Trophoblast cell (in vitro differentiated cells and primary cell): Measurements from ENCODE around the gene JAKMIP1.
"Not testable (repeated sequence)": the region's sequence is repeated elsewhere in the genome, so short reads cannot be mapped to it uniquely, and the experiment has no call there.

Source experiments
- DNase-seq, 2 donors: peaks; one replicate each; pipeline ENCODE4 v3.0.0-alpha.2; 2016
- H2AFZ ChIP-seq: 2 replicates; pipeline ENCODE4 v1.6.1; 2013; ENCODE audit warnings: low read length, moderate library complexity, mild to moderate bottlenecking; ENCODE audit not compliant: insufficient read depth, poor library complexity
- H2AK5ac ChIP-seq: 2 replicates; pipeline ENCODE4 v1.6.1; 2013; ENCODE audit warnings: mild to moderate bottlenecking, low read length
- H2BK120ac ChIP-seq: 2 replicates; pipeline ENCODE4 v1.6.1; 2013; ENCODE audit warnings: low read length, mild to moderate bottlenecking, moderate library complexity; ENCODE audit not compliant: insufficient read depth, poor library complexity
- H2BK12ac ChIP-seq: 2 replicates; pipeline ENCODE4 v1.6.1; 2013; ENCODE audit warnings: mild to moderate bottlenecking, low read length, moderate library complexity
- H2BK5ac ChIP-seq: 2 replicates; pipeline ENCODE4 v1.6.1; 2013; ENCODE audit warnings: low read length, low read depth, moderate library complexity, mild to moderate bottlenecking; ENCODE audit not compliant: poor library complexity
- H3K14ac ChIP-seq: 2 replicates; pipeline ENCODE4 v1.6.1; 2013; ENCODE audit warnings: mild to moderate bottlenecking, low read length
- H3K18ac ChIP-seq: 2 replicates; pipeline ENCODE4 v1.6.1; 2013; ENCODE audit warnings: mild to moderate bottlenecking, low read length
- H3K23ac ChIP-seq: 2 replicates; pipeline ENCODE4 v1.6.1; 2013; ENCODE audit warnings: low read length
- H3K27ac ChIP-seq: 2 replicates; pipeline ENCODE4 v1.5.1; 2013; ENCODE audit warnings: low read depth, mild to moderate bottlenecking, inconsistent platforms, low read length, moderate library complexity
- H3K27me3 ChIP-seq: 2 replicates; pipeline ENCODE4 v1.6.1; 2013; ENCODE audit warnings: inconsistent platforms, mild to moderate bottlenecking, low read length, moderate library complexity; ENCODE audit not compliant: insufficient read depth
- H3K36me3 ChIP-seq, 2 experiments: 1 replicate in 1 of 2; 2 replicates in 1 of 2; pipeline ENCODE4 v1.6.1; 2013; ENCODE audit warnings: low read length in 2 of 2, mild to moderate bottlenecking in 2 of 2, moderate library complexity in 1 of 2; ENCODE audit not compliant: insufficient read depth in 2 of 2, control insufficient read depth in 1 of 2
- H3K4ac ChIP-seq: 2 replicates; pipeline ENCODE4 v1.6.1; 2013; ENCODE audit warnings: low read depth, mild to moderate bottlenecking, low read length, moderate library complexity
- H3K4me1 ChIP-seq, 2 experiments: 1 replicate in 1 of 2; 2 replicates in 1 of 2; pipeline ENCODE4 v1.6.1; 2013; ENCODE audit warnings: low read length in 2 of 2, mild to moderate bottlenecking in 2 of 2, moderate library complexity in 1 of 2; ENCODE audit not compliant: insufficient read depth in 2 of 2, control insufficient read depth in 1 of 2
- H3K4me2 ChIP-seq: 2 replicates; pipeline ENCODE4 v1.6.1; 2013; ENCODE audit warnings: inconsistent platforms, mild to moderate bottlenecking, low read length, moderate library complexity
- H3K4me3 ChIP-seq: 2 replicates; pipeline ENCODE4 v1.5.1; 2013; ENCODE audit warnings: mild to moderate bottlenecking, low read depth, low read length, inconsistent platforms
- H3K79me1 ChIP-seq: one replicate; pipeline ENCODE4 v1.6.1; 2013; ENCODE audit warnings: low read length
- H3K79me2 ChIP-seq: 2 replicates; pipeline ENCODE4 v1.6.1; 2013; ENCODE audit warnings: low read length, mild to moderate bottlenecking; ENCODE audit not compliant: control insufficient read depth, insufficient read depth, poor library complexity
- H3K9ac ChIP-seq: 2 replicates; pipeline ENCODE4 v1.6.1; 2013; ENCODE audit warnings: mild to moderate bottlenecking, low read length
- H3K9me3 ChIP-seq: 2 replicates; pipeline ENCODE4 v1.6.1; 2013; ENCODE audit warnings: low read depth, mild to moderate bottlenecking, control low read depth, inconsistent platforms, low read length; ENCODE audit not compliant: insufficient read depth
- H4K12ac ChIP-seq: 2 replicates; pipeline ENCODE4 v1.6.1; 2013; ENCODE audit warnings: low read depth, mild to moderate bottlenecking, low read length, moderate library complexity
- H4K8ac ChIP-seq: 2 replicates; pipeline ENCODE4 v1.6.1; 2013; ENCODE audit warnings: low read depth, mild to moderate bottlenecking, low read length, moderate library complexity
- H4K91ac ChIP-seq: one replicate; pipeline ENCODE4 v1.6.1; 2013; ENCODE audit warnings: low read depth, mild to moderate bottlenecking, low read length, moderate library complexity
- WGBS: extraction: QIAGEN DNeasy Blood & Tissue Kit; methylation state at CpG from one replicate; pipeline ENCODE4 v1.1.7; 2013; ENCODE audit warnings: missing lambda C conversion rate; ENCODE audit not compliant: insufficient read length, insufficient coverage; ENCODE audit errors: extremely low coverage; 5-methylcytosine and 5-hydroxymethylcytosine counted together

Gene JAKMIP1

DNA sequence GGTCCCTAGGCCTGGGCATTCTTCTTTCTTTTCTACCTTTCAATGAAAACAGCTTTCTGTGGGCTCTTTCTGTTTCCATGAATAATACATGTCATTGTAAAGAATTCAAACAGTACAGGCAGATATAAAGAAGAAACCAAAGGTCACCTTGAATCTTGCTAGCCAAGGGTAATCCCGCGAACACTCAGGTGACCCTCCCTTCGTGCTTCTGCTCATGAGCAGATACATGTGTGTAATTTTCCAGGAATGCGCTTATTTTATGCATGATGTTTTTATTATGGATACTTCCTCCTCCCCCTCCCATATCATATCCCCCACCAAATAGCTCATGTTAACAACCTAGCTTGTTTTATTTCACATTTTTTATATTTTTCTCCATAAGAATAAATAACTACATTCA lies 9.6 kb upstream of the JAKMIP1 start:
- Histone ChIP-seq H3K18ac (no peak overlapping the region), H2AFZ (no peak overlapping the region), H3K9ac (no peak overlapping the region), H3K79me2 (no peaks in the 10 kb centered on the region), H3K23ac (no peak overlapping the region), H2BK5ac (no peak overlapping the region), H2BK120ac (no peak overlapping the region), H2AK5ac (no peak overlapping the region), H3K4me1 (no peaks in the 10 kb centered on the region), H2BK12ac (no peak overlapping the region), H4K8ac (no peak overlapping the region), H3K36me3 (no peaks in the 10 kb centered on the region), H3K4me3 (no peak overlapping the region), H3K27me3 (no peaks in the 10 kb centered on the region), H3K9me3 (no peaks in the 10 kb centered on the region), H3K4ac (no peak overlapping the region), H4K91ac (no peak overlapping the region), H3K14ac (no peak overlapping the region), H3K4me2 (no peak overlapping the region), H3K27ac (no peak overlapping the region), H4K12ac (no peak overlapping the region), H3K79me1 (no peaks in the 10 kb centered on the region)
- no peak for DNase-seq
- WGBS = no CpG with 5 or more reads among the region's 4 CpGs

DNA sequence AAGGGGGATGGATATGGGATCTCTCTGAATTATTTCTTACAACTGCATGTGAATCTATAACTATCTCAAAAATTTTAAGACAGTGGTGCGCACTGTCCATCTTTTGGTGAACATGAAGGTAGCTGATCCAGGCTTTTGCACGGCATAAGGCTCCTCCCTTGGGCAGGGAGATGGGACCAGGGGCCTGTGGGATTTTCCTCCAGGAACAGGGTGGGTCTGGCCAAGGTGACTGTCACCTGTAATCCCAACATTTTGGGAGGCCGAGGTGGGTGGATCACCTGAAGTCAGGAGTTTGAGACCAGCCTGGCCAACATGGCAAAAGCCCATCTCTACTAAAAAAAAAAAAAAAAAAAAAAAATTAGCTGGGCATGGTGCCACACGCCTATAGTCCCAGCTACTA lies 8.9 kb upstream of the JAKMIP1 start:
- not testable (repeated sequence) for H4K12ac ChIP-seq, H3K79me2 ChIP-seq, H3K14ac ChIP-seq, H3K36me3 ChIP-seq, H2AFZ ChIP-seq, H3K4ac ChIP-seq, H3K9ac ChIP-seq, H2BK120ac ChIP-seq, H4K8ac ChIP-seq, H3K9me3 ChIP-seq, H3K4me3 ChIP-seq, H3K18ac ChIP-seq, H2BK5ac ChIP-seq, H4K91ac ChIP-seq, H3K27ac ChIP-seq, H2BK12ac ChIP-seq, H3K4me1 ChIP-seq, H3K27me3 ChIP-seq, DNase-seq, H3K4me2 ChIP-seq, H3K23ac ChIP-seq, H2AK5ac ChIP-seq, H3K79me1 ChIP-seq
- WGBS = no CpG with 5 or more reads among the region's 4 CpGs

DNA sequence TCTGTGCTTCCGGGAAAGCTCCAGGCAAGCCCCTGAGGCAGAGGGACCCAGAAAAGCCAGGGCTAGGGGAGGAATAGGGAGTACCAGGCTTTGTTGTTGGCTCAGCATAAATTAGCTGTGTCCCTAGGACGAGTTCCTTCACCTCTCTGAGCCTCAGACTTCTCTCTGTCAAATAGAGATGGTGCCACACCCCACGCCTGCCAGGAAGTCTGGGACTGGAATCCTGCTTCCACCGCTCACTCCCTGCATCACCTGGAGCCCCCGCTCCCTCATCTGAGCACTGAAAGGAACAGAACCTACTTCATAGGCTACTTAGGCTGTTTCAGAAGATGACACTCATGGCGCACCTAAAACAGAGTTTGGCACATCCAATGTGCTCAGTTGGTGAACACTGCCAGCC lies 8.1 kb upstream of the JAKMIP1 start:
- H3K79me2 ChIP-seq = no peaks in the 10 kb centered on the region
- H2BK5ac ChIP-seq = no peak overlapping the region
- no peak overlapping the region for H2BK12ac ChIP-seq
- H3K18ac ChIP-seq = no peak overlapping the region
- H3K4me2 ChIP-seq = no peak overlapping the region
- H4K91ac ChIP-seq = no peak overlapping the region
- H2BK120ac ChIP-seq = no peak overlapping the region
- no peak overlapping the region for H3K4ac ChIP-seq
- no peaks in the 10 kb centered on the region for H3K27me3 ChIP-seq
- no peaks in the 10 kb centered on the region for H3K36me3 ChIP-seq
- H3K4me3 ChIP-seq = no peak overlapping the region
- H4K12ac ChIP-seq = no peak overlapping the region
- H3K9me3 ChIP-seq = no peaks in the 10 kb centered on the region
- no peak overlapping the region for H4K8ac ChIP-seq
- H3K14ac ChIP-seq = no peak overlapping the region
- no peaks in the 10 kb centered on the region for H3K79me1 ChIP-seq
- H3K23ac ChIP-seq = no peak overlapping the region
- H2AFZ ChIP-seq = no peak overlapping the region
- no peak overlapping the region for H3K27ac ChIP-seq
- WGBS = no CpG with 5 or more reads among the region's 6 CpGs
- no peaks in the 10 kb centered on the region for H3K4me1 ChIP-seq
- no peak overlapping the region for H2AK5ac ChIP-seq
- no peak for DNase-seq
- H3K9ac ChIP-seq = no peak overlapping the region

DNA sequence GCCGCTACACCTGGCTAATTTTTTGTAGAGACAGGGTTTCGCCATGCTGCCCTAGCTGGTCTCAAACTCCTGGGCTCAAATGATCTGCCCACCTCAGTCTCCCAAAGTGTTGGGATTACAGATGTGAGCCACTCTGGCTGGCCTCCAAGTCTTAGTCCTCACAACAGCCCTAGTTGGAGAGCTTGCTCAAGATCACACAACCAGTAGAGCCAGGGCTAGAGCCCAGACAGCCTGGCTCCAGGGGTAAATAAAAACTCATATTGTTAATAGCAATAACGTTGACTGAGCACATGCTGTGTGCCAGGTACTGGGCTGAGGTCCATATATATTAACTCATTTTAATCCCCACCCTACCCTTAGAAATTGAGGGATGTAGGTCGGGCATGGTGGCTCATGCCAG lies 7.3 kb upstream of the JAKMIP1 start:
- Histone ChIP-seq H2BK12ac (no peak overlapping the region), H4K8ac (no peak overlapping the region), H4K91ac (no peak overlapping the region), H4K12ac (no peak overlapping the region), H3K23ac (no peak overlapping the region), H2BK120ac (no peak overlapping the region), H2AK5ac (no peak overlapping the region), H3K14ac (no peak overlapping the region), H3K4me3 (no peak overlapping the region), H3K79me2 (no peaks in the 10 kb centered on the region), H3K4me2 (no peak overlapping the region), H3K9ac (no peak overlapping the region), H3K27ac (no peak overlapping the region), H3K18ac (no peak overlapping the region), H2BK5ac (no peak overlapping the region), H3K4me1 (no peaks in the 10 kb centered on the region), H3K79me1 (no peaks in the 10 kb centered on the region), H3K27me3 (no peaks in the 10 kb centered on the region), H3K9me3 (no peaks in the 10 kb centered on the region), H2AFZ (no peak overlapping the region), H3K36me3 (no peaks in the 10 kb centered on the region), H3K4ac (no peak overlapping the region)
- no CpG with 5 or more reads among the region's 4 CpGs for WGBS
- DNase-seq = no peak
